GM03348 (cell line): ENCODE results near the gene GALNT18.

Experiments
- DNase-seq: peaks from one replicate; pipeline ENCODE4 v3.0.0; 2012; ENCODE audit warnings: low spot score

GALNT18 gene

DNA sequence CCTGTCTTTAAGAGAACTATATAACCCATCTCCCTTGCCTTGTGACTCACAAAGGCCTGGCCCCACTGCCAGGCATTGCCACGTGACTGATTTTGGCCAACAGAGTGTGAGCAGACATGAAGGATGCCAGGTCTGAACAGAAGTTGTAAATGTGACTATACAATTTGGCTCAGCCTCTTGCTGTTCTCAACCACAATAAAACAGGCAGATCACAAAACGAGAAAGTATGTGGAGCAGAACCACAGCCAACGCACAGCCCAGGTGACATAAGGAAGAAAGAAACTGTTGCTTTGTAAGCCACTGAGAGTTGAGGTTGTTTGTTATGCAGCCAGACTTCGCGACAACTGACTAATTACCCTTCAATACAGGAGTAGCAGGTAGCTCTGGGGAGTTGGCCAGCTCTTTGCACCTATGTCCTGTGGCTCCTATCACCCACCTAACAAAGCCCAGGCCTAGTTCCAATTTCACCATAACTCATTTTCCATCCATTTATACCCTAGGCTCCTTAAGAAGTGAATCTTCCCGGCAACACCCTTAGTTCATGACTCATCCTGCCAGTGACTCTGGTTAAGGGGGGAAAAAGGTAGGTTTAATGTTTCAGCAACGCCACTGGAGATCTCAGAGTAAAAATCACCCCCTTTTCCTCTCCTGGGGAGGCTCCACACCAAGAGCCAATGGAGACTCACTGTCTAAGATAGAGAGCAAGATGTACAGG, 53.7 kb downstream of the GALNT18 start:
- DNase-seq: no peak

DNA sequence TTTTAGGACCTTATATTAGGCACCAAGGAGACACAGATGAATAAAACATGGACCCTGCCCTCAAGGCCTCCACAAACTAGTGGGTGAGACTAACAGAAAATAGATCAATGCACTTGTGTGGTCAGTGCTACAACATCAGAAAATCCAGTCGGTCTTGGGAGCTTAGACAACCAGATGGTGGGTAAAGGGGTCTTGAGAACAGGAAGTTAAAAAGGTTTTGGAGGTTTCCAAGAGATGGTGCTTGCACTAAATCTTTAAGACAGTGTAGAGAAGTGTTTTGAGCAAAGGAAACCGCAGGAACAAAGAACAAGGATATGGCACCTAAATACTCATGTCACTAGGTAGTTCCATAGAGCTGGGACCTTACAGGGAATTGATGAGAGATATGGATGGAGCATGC, 56.2 kb downstream of the GALNT18 start:
- no peak for DNase-seq

DNA sequence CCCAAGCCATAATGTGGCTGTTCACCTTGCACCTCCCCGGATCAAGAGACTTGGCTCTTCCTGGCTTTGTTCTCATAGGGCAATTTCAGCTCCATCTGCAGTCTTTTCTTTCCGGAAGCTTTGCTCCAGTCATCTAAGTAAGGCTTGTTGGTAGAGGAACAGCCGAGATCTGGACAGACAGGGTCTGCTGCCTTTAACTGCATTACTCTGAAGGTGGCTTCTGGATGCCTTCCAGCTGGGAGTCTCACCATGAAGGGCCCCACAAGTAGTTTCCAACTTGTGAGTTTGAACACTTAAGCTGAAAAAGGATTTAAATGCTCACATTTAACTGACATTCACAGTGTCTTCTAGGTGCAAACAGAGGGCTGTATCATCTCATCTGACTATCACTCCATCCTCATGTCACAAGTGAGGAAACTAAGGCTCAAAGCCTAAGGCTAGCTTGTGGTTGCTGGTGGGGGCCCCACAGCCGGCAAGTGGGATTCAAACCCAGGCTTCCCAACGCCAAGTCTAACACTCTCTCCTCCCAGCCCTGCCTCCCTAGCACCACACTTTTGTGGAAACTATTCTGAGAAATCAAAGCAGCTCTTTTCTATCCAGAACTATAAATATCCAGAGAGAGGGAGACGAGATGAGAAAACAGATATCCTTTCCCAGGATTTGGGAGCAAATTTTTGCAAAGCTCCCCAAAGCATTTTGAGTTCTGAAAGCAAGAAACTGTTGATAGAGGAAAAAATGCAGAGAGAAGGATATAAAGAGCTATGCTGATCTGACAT, 58.4 kb downstream of the GALNT18 start:
- DNase-seq: no peak

DNA sequence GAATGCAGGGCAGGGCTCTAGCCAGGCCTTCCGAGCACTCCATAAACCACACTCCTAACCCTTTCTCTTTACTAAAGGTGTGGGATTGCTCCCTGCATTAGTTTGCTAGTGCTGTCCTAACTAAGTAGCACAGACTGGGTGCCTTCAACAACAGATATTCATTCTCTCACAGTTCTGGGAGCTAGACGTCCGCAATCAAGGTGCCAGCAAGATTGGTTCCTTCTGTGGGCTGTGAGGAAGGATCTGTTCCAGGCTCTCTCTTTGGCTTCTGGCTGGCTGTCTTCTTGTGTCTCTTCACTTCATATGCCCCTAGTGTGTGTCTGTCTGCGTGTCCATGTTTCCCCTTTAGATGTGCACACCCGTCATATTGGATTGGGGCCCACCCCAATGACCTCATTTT, 59.8 kb downstream of the GALNT18 start:
- no peak for DNase-seq

DNA sequence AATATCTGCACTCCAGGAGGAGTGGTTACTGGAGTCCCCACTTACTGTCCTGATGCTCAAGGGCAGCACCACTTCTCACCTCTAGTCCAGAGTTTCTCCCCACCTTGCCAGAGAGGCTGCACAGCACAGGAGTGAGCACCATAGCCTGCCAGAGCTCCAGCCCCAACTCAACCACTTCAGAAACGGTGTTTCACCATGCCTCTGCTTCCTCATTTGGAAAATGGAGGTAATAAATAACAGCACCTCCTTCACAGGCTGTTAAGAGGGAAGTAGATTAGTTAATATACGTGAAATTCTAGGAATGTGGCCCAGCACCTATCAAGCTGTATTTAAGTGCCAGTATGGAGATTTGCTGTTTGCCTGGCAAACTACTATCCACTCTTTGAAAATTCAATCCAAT, 63.0 kb downstream of the GALNT18 start:
- no peak for DNase-seq

DNA sequence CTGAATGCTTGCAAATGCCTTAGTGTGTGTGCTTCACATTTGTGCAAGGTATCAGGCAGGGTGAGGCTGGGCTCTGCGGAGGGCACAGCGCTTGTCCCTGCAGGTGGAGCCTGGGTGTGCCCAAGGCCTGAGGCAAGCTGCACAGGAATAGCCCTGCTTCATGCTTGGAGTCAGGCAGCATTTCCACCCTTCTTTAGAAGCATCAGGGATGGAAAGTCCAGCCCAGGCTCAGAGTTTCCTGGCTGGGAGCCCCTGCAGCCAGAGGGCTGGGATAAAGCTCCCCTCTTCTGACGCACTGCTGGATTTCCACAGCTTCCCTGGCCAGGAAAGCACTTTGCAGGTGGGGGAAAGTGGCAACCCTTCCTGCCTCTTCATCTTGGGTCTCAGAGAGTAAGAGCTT, 63.4 kb downstream of the GALNT18 start:
- no peak for DNase-seq

DNA sequence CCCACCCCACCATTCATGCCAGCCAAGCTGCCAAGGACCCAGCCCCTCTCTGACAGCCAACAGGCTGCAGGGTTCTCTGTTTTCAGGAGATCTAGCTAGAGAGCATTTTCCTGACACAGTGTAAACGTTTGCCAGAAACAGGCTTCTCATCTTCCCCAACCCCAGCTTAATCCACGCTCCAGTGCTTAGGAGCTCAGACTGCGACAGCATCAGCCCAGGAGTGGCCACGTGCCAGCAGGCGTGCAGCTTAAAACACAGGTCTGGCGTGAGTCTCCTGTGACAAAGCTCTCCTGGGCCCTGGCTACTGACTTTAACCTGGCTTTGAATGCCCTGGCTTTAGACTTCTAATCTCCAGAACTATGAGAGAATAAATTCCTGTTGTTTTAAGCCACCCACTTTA, 66.6 kb downstream of the GALNT18 start:
- no peak for DNase-seq

DNA sequence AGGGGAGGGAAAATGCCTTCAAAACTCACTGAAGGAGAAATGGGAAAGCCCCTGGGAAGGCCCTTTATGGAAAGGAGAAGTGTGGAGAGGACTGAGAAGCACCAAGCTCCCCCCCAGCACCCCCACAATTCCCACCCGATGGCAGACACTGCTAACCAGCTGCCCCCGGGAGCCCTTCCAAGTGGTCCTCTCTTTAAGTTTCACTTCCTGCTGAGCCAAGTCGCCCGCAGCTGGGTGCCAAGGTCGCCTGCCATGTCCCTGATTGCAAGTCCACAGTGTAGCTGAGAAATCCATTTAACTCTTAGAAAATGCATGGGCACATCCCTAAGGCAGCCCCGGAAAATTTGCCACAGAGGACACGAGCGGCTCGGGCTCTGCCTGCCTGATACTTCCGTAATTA, 68.2 kb downstream of the GALNT18 start:
- DNase-seq: no peak

DNA sequence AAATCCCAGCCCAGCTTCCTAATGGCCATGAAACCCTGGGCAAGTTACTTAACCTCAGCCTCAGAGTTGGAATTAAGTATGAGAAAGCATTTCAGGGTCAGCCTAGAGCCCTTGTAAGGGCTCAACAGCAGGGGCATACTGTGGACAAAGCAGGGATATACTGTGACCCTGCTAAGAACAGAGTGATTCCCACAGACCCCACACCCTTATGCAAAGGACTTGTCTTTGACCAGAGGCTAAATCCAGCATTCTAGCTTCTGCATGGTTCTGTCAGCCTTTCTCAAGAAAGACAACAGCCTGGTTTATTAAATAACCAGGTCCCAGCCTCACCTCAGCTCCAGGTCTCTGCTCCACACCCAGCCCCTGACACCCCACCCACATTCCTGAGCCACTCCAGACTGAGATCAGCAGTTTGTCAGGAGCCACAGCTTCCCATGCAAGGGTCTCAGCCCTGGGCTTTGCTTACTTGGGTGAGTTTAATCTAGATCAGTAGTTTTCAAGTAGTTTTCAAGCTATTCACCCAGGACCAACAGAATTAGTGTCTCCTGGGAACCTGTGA, 69.2 kb downstream of the GALNT18 start:
- no peak for DNase-seq

DNA sequence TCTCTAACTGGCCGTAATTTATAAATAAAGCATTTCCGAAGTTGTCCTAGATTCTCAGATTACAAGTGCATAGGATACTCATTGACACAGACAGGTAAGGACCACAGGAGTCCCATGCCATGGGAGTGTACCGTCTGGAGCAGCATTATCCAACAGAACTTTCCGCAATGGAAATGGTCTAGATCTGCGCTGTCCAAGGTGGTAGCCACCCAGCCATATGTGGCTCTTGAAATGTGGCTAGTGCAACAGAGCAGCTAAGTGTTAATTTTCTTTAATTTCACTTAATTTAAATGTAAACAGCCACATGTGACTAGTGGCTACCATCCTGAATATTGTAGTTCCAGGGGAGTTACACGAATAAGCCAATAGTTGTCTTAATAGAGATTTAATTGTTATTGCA, 71.3 kb downstream of the GALNT18 start:
- no peak for DNase-seq

DNA sequence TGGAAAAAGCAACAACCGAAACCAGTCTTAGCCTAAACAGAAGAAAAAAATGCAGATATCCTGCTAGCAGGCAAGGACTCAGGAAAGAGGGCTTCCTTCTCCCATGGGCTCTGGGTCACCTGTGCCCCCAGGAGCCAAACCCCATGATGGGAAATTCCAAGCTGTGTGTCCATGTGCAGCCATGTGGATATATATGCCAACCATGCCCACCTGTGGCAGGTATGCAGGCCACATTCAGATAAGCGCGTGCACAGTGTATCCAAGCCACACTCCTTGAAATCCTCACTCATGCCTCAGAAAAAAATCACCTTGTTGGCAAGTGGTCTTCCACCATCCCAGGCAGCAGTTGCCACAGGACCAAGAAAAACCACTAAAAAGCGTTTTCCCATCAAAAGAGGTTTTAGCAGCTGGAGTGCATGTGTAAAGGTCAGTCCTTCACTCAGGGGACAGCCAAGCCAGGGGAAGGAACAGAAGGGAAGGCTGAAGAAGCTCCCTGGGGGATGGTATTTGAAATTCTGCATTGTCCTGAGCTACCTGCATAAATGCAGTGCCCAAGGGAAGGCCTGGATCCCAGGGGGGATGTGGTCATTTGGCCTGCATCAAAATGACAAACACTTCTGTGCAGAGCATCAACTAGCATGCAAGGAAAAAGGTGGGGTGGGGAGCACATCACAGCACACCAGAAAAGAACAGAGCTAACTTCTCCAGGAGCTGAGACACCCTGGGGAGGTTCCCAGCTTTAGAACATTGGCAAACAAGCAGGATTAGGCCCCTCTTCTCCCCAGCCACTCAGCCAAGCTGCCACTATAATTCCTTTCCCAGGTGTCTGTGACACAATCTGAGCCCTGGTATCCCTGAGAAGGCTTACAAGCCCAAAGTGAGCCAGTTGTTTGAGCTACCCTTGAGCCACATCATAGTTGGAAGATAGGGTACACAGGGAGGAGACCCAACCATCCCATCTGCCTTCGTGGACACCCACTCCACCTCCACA, 76.2 kb downstream of the GALNT18 start:
- DNase-seq: no peak

DNA sequence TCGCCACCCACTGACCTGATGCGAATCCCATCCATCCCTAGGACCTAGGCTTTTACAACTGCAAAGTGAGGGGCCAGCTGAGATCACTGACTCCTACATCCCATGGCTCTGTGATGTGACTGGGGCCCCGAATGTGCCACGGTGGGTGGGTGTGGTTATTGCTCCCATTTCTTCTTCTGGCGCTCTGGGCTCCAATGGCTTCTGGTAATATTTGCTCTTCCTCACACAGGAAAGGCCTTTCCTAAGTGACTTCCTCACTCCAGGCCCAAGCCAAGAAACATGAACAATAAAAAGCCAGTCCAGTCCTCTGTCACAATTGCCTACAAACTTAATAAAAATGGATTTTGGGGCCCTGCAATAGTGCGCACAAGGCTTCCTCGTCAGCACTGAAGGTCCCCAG, 78.1 kb downstream of the GALNT18 start:
- no peak for DNase-seq

DNA sequence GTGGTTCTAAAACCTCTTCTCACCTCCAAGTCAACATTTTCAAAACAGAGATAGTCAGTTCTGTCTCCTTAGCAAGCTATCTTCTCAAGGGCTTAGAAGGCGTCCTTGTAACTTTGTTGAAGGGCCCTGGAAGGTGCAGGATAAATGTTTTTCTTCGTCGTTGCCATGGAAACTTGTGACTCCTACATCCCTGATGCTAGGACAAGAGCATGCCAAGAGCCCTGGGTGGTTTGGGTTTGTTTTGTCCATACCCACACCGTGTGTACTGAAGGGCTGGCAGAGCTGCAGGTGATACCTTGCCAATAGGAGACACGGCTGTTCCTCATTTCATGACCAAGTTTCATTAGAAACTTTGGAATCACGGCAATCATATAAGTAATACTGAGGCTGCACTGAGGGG, 81.6 kb downstream of the GALNT18 start:
- no peak for DNase-seq

DNA sequence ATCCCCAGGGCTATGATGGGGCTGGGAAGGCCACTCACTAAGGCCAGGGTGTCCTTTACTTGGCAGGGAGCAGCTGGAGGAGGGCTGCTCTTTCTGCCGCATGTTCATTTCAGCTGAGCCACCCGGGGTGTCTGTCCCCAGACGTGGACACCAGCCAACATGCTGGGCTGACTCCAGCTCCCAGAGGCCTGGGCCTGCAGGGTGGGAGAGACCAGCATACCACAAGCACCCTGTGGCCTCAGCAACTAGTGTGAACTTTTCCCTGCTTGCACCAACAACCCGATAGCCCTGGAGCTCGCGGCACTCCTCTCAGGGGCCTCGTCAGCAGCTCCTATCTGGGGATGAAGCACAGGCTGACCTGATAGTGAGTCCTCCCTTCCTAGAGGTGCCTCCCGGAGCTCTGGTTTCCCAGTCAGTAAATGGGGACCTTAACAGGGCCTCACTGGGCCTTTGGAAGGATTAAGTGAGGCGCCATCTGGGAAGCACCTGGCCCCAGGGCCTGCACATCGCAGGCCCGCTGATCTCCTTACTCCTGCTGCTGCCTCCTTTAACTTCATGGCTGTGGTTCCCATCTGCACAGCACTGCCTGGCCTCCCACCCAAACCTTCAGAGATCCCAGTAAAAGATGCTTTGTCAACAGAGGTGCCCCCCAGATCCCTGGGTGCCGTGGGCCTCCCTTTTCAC, 83.4 kb downstream of the GALNT18 start:
- DNase-seq: no peak

DNA sequence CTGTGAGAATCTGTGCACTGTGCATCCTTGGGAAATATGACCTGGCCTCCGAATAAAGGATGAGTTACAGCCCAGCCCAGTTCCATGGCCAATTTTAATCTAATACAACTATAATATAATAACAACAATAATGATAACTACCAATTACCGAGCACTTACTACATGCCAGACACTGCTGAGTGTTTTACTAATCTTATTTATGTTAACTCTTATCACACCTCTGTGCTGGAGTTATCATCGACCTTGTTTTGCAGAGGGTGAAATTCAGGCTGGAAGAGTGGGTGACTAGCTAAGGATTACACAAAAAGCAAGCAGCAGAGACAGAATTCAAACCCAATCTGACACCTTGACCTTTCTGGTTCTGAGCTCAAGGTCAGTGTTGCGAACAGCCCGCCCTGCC, 83.9 kb downstream of the GALNT18 start:
- DNase-seq: no peak

DNA sequence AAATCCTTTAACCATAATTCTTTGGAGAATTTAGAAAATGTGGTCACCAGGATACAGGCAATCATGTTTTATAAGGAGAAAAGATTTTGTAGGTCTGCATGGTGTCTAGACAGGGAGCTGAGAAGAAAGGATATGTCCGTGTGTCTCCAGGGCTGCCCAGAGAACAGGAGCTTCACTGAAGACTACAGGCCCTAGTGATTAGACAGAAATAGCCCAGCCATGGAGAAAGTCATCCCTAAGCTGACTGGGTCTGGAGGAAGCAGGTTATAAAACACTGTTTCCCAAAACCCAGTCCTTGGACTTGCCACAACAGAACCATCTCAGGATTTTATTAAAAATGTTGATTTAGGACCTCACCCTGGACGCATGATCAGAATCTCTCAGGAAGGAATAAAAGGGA, 84.4 kb downstream of the GALNT18 start:
- no peak for DNase-seq

DNA sequence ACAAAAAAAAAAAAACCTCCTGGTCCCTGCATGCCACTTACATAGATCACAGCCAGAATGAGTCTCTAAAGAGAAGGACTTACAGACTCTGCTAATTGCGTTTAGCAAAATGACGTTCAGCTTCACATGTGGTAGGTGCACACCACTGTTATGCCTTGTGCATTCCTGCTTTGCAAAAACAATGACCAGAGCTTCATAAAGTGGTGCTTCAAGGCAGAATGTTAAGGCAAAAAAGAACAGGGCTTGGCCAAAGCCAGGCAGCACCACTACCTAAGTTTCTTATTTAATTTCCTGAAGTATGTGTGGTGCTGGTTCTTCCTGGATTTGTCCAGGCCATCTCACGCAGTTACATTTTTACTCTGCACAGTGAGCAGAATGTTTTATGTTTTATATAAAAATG, 85.2 kb downstream of the GALNT18 start:
- DNase-seq: no peak

DNA sequence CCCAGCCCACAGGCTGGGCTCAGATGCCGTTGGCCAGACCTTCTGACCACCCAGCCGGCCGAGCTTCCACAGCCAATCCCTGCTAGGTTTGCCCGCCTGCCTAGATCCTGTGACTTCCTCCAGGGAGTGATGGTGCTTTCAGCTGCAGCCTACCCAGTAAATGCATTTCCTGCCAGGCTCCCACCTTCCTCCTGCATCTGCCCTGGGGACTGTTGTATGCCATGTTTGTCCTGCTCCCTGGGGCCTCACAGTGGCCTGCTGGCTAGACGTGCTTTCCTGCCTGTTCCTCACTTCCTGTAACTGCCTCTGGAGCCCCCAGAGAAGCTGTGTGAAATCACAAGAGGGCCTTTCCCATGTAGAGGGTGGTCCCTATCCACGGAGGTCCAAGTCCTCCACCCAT, 86.2 kb downstream of the GALNT18 start:
- no peak for DNase-seq

DNA sequence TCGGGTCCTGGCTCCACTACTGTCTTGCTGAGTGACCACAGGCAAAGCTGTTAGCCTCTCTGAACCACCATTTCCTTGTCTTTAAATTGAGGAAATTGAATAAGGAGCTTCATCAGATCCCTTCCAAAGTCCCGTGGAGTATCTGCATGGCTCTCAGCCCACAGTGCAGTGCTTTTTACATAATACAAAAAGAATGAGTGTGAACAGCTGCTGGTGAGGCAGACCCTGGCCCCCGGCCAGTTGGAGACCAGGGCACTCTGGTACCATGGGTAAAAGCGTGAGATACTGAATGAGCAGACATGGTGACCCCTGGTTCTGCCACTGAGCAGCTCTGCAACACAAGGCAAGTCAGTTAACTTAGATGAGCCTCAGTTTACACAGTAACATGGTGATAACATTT, 86.8 kb downstream of the GALNT18 start:
- DNase-seq: no peak

DNA sequence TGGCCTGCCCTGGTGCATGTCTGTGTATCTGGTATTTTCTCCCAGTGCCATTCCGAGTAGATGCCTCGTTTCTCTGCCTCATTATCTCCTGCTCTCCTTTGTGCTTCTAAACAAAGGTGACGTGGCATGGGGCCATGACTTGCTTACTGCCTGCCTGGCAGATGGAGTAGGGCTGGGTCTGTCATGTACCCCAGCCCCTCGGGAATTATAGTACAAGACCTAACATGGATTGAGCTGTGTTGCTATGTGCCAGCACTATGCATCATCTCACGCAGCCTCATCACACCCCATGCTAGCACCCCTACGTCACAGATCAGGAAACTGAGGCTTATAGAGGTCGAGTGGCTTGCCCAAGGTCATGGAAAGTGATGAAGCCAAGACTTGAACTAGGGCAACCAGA, 88.1 kb downstream of the GALNT18 start:
- no peak for DNase-seq

DNA sequence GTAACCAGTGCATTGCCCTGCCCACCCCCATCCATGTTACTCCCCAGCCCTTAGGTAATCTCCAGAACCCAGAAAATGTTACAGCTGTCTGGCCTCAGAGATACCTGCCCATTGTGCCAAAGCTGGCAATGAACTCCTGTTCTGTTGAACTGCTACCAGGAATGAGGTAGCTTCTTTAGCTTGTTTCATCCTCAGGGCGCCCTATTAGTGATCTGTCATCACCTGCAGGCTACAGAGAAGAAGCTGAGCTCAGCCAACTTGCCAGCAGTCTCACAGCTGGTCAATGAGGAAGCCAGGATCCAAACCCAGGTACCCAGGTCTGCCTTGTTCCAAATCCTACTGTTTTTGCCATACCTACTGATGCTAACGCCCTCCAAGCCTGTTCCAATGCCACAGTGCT, 88.7 kb downstream of the GALNT18 start:
- DNase-seq: no peak

DNA sequence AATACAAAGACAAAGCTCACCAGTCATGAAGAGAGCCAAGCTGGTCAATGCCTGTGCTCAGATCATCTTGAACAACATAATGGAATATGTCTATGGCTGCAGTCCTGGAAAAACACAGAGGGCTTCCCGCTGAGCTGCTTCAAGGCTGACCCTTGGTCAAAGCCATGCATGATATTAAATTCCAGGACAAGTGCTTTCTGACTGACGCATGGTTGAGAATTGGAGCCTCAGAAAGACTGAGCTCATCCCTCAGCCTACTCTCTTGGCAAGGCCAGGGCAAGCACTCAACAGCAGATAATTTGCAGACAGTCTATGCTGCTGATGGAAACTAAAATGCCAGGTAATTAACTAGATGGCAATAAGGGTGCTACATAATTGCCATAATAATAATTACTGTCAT, 89.2 kb downstream of the GALNT18 start:
- DNase-seq: no peak
